Parathyroid adenoma (tissue), 2 donors: ENCODE results near the gene DYRK4.

ENCODE experiments used
- H2AFZ ChIP-seq: fragments of 300-600 bp; sonication (generic); one replicate; pipeline ENCODE4 v1.7.0; 2017; ENCODE audit warnings: antibody characterized with exemption, mild to moderate bottlenecking
- H3K27ac ChIP-seq: fragments of 300-600 bp; sonication (generic); one replicate; pipeline ENCODE4 v1.7.0; 2017
- H3K27me3 ChIP-seq: fragments of 300-600 bp; sonication (generic); one replicate; pipeline ENCODE4 v1.7.0; 2017; ENCODE audit warnings: low read length; ENCODE audit not compliant: control insufficient read depth, insufficient read depth
- H3K36me3 ChIP-seq: fragments of 300-600 bp; sonication (generic); one replicate; pipeline ENCODE4 v1.7.0; 2017; ENCODE audit warnings: low read length; ENCODE audit not compliant: control insufficient read depth, insufficient read depth
- H3K4me1 ChIP-seq: fragments of 300-600 bp; sonication (generic); one replicate; pipeline ENCODE4 v1.7.0; 2017; ENCODE audit warnings: control low read depth
- H3K4me2 ChIP-seq: fragments of 300-600 bp; sonication (generic); one replicate; pipeline ENCODE4 v1.7.0; 2017; ENCODE audit warnings: low read length
- H3K4me3 ChIP-seq: fragments of 300-600 bp; sonication (generic); one replicate; pipeline ENCODE4 v1.7.0; 2017; ENCODE audit warnings: low read depth, low read length
- H3K79me2 ChIP-seq: fragments of 300-600 bp; sonication (generic); one replicate; pipeline ENCODE4 v1.7.0; 2017; ENCODE audit warnings: control low read depth
- H3K9ac ChIP-seq: fragments of 300-600 bp; sonication (generic); one replicate; pipeline ENCODE4 v1.7.0; 2017; ENCODE audit warnings: mild to moderate bottlenecking
- H3K9me3 ChIP-seq: fragments of 300-600 bp; sonication (generic); one replicate; pipeline ENCODE4 v1.7.0; 2017; ENCODE audit warnings: low read length; ENCODE audit not compliant: control insufficient read depth
- TF ChIP-seq, protein P1 (sequence below): fragments of 300-600 bp; sonication (generic); IDR thresholded peaks from one replicate; pipeline ENCODE4 v1.7.0; 2017; ENCODE audit warnings: antibody characterized with exemption, mild to moderate bottlenecking
- donor health status: primary hyperparathyroidism.

The DYRK4 gene

DNA sequence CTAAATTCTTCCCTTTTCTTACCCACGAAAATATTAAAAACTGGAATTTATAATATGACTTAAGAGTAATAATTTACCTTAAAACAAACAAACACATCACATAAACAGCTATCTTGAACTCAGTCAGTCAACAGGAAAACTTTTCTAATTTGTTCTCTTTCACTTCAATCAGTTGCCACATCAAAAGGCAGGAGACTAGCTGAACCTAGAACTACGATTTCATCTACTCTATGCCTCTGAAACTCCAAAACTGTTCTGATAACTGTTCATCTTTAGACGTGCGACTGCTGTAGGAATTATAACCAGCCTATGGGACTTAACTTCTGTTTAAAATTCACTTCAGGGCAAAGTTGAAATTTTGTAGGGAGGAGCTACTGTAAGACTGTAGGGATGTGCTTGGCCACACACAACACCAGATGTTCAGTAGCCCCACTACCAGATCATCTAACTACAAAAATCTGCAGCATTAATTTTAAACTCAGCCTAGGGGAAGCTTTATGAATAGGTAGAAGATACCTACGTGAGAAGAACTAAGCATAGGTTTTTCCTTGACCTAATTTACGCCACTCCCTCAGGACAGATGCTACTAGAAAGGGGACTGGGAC lies 30.9 kb upstream of the DYRK4 start:
- H3K36me3 ChIP-seq = no peaks in the 10 kb centered on the region

DNA sequence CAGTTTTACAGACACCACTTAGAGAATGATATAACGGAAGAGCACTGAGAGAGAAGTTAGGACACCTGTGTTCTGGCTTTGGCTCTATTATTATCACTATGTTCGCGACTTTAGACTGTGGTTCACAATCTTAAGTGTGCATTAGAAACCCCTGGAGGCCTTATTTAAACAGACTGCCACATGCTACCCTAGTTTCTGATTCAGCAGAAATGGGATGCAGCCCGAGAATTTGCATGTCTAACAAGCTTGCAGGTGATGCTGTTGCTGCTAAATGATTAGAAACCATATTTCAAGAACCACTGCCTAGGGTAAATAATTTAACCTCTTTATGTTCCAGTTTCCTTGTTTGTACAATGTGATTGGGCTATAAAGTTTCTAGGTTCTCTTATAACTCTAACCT lies 26.9 kb upstream of the DYRK4 start:
- TF ChIP-seq, protein P1, sequence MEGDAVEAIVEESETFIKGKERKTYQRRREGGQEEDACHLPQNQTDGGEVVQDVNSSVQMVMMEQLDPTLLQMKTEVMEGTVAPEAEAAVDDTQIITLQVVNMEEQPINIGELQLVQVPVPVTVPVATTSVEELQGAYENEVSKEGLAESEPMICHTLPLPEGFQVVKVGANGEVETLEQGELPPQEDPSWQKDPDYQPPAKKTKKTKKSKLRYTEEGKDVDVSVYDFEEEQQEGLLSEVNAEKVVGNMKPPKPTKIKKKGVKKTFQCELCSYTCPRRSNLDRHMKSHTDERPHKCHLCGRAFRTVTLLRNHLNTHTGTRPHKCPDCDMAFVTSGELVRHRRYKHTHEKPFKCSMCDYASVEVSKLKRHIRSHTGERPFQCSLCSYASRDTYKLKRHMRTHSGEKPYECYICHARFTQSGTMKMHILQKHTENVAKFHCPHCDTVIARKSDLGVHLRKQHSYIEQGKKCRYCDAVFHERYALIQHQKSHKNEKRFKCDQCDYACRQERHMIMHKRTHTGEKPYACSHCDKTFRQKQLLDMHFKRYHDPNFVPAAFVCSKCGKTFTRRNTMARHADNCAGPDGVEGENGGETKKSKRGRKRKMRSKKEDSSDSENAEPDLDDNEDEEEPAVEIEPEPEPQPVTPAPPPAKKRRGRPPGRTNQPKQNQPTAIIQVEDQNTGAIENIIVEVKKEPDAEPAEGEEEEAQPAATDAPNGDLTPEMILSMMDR = no peak
- H2AFZ ChIP-seq = no peak overlapping the region
- H3K27me3 ChIP-seq = no peaks in the 10 kb centered on the region
- no peak overlapping the region for H3K27ac ChIP-seq
- no peaks in the 10 kb centered on the region for H3K36me3 ChIP-seq
- no peak overlapping the region for H3K9ac ChIP-seq
- no peak overlapping the region for H3K4me2 ChIP-seq
- H3K4me1 ChIP-seq = peaks cover 3% of the 10 kb centered on the region
- H3K4me3 ChIP-seq = no peak overlapping the region
- no peaks in the 10 kb centered on the region for H3K79me2 ChIP-seq
- no peaks in the 10 kb centered on the region for H3K9me3 ChIP-seq

More for the DNA sequence above, 30.9 kb upstream of the DYRK4 start:
- no peaks in the 10 kb centered on the region for H3K4me1 ChIP-seq
- H3K4me2 ChIP-seq = no peak overlapping the region
- no peak overlapping the region for H3K27ac ChIP-seq
- no peak overlapping the region for H3K9ac ChIP-seq
- H3K4me3 ChIP-seq = no peak overlapping the region
- no peak overlapping the region for H2AFZ ChIP-seq
- H3K27me3 ChIP-seq = no peaks in the 10 kb centered on the region
- no peaks in the 10 kb centered on the region for H3K9me3 ChIP-seq
- H3K79me2 ChIP-seq = no peaks in the 10 kb centered on the region
- TF ChIP-seq, protein P1 = no peak

DNA sequence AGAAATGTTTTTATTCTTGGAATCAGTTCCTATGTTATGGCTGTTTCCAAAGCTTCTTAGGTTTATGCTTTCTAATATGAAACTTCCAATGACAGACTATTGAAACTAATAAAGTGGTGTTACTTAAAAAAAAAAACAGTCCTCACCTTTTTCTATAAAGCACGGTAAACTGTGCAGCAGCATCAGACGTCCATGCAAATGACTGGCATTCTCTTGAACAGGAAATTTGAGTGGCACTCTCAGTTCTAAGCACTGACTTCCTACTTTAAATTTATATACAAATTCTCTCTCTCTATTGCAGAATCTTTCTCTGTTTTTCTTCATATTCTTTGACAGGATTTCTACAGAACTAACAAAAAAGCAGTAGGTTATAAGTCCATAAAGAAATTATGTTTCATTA lies 26.1 kb upstream of the DYRK4 start:
- no peaks in the 10 kb centered on the region for H3K36me3 ChIP-seq
- no peaks in the 10 kb centered on the region for H3K9me3 ChIP-seq
- H3K4me2 ChIP-seq = no peak overlapping the region
- H2AFZ ChIP-seq = no peak overlapping the region
- TF ChIP-seq, protein P1 = no peak
- no peak overlapping the region for H3K4me3 ChIP-seq
- H3K4me1 ChIP-seq = peaks cover 3% of the 10 kb centered on the region
- H3K27ac ChIP-seq = no peak overlapping the region
- H3K79me2 ChIP-seq = no peaks in the 10 kb centered on the region
- no peaks in the 10 kb centered on the region for H3K27me3 ChIP-seq
- no peak overlapping the region for H3K9ac ChIP-seq

DNA sequence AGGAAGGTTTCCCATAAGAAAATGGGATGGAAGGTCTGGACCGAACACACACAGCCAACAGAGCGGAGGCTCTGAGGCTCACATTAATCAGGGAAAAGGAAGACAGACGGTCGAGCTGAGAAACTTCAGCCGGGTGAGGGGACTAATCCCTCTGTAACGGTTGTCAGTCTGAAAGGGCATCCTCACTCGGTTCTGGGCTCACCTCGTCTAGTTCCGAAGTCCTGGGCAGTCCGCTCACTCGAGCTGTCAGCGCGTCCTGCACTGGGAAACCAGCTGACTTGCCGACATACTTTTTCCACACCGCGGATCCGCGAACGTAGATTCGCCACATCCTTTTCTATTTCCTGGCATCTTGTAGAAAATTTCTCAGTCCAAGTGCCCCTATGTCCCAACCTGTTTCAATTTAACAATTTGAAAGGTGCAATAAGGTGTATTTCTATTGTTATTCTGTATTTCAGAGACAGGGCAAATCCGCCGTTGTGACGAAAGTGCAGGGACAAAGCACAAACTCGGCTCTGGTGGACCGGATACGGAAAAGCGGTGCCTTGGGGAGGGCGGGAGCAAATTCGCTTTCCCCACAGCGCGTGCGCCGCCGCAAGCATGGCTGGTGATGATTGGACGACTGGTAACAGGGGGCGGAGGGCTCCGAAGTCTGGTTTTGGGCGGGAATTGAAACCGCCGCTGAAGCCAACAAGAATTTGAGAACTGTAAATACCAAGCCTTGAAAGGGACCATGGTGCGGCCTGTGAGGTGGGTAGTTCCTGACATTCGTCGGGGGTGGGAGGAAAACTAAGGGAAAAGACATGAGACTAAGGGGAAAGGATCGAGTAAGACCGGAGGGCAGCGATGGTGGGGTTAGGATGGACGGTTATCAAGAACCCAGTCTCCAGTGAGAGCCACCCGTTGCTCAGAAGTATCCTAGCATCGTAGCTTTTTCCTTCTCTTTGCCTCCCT lies 23.5 kb upstream of the DYRK4 start, which contains the start of gene RAD51AP1:
TSS of gene RAD51AP1 (plus strand) at position 684 of the 954 bp plus-strand sequence. CDS start at position 734, 50 bp downstream.
- no peaks in the 10 kb centered on the region for H3K79me2 ChIP-seq
- peak within 1 kb of the TSS; percentile 94 for H3K4me3 ChIP-seq
- H3K36me3 ChIP-seq = no peaks in the 10 kb centered on the region
- peak within 1 kb of the TSS; percentile 97 for H3K4me2 ChIP-seq
- peak within 1 kb of the TSS; percentile 51 for H3K9ac ChIP-seq
- H3K4me1 ChIP-seq = peaks cover 3% of the 10 kb centered on the region
- TF ChIP-seq, protein P1 = no peak
- H3K27ac ChIP-seq = peak within 1 kb of the TSS; percentile 94
- peak within 1 kb of the TSS; percentile 83 for H2AFZ ChIP-seq
- no peaks in the 10 kb centered on the region for H3K27me3 ChIP-seq
- H3K9me3 ChIP-seq = no peaks in the 10 kb centered on the region
